GM12878 (cell line): ENCODE measurements around the gene TMTC1. TPM values are rescaled to one million over a fixed set of nuclear protein-coding genes. Genes with fewer than 3 reads are reported as not detected.
A peak's percentile ranks its signal among the peaks of the same experiment; 100 is the strongest.

Source experiments
- ATAC-seq: fragments of 200-7000 bp; cut with Tn5 transposase; 3 replicates; pipeline ENCODE4 v1.9.1; 2020; ENCODE audit warnings: mild to moderate bottlenecking, moderate library complexity
- BruUV-seq: library from RNA; stranded (reverse); fragments of 400-500 nt; replicated peaks from 2 replicates; lab custom pipeline; 2021; lab: Mats Ljungman, UMichigan
- CTCF ChIA-PET: fragments of 300-600 bp; sonication (Branson Sonifier 250); formaldehyde crosslinking; extraction: SDS; loops from one replicate; lab custom pipeline; 2021; ENCODE audit warnings: inconsistent platforms; lab: Yijun Ruan, JAX
- POLR2A ChIA-PET: fragments of 350-600 bp; formaldehyde crosslinking; extraction: SDS; loops from one replicate; lab custom pipeline; 2021; ENCODE audit warnings: inconsistent platforms; lab: Charles Lee
- RAD21 ChIA-PET: fragments of 300-600 bp; sonication (Branson Sonifier 250); formaldehyde crosslinking; loops from one replicate; lab custom pipeline; 2023; ENCODE audit warnings: antibody characterized with exemption; ENCODE audit not compliant: unreplicated experiment; lab: Charles Lee
- SMC1A ChIA-PET: fragments of 300-600 bp; sonication (Branson Sonifier 250); formaldehyde crosslinking; loops from one replicate; lab custom pipeline; 2023; ENCODE audit not compliant: unreplicated experiment, uncharacterized antibody; lab: Charles Lee
- DNase-seq: peaks from one replicate; pipeline ENCODE4 v3.0.0-alpha.2; 2011; ENCODE audit warnings: low read depth, low spot score
- FAIRE-seq: peaks from 3 replicates; lab custom pipeline; 2011; peaks lifted over from hg19 to GRCh38; lab: Jason Lieb, UNC
- H2AFZ ChIP-seq: 2 replicates; pipeline ENCODE4 v1.6.0; 2011; ENCODE audit warnings: low read depth, low read length, control low read depth; ENCODE audit not compliant: control insufficient read depth
- H3K27ac ChIP-seq: 2 replicates; pipeline ENCODE4 v1.5.1; 2011; ENCODE audit warnings: control low read depth; ENCODE audit not compliant: control insufficient read depth, insufficient read depth
- H3K27me3 ChIP-seq, 2 experiments: replicated peaks in 1 of 2; 2 replicates each; pipeline versions ENCODE4 v1.6.0 to v1.6.1; 2011; ENCODE audit warnings: low read length in 1 of 2; ENCODE audit not compliant: control insufficient read depth in 2 of 2, insufficient read depth in 2 of 2
- H3K36me3 ChIP-seq, 2 experiments: 2 replicates each; pipeline ENCODE4 v1.5.1; 2011; ENCODE audit warnings: low read length in 1 of 2; ENCODE audit not compliant: control insufficient read depth in 2 of 2, insufficient read depth in 2 of 2
- H3K4me1 ChIP-seq: 2 replicates; pipeline ENCODE4 v1.6.1; 2011; ENCODE audit warnings: mild to moderate bottlenecking, low read length, moderate library complexity, mixed read lengths; ENCODE audit not compliant: control insufficient read depth, insufficient read depth
- H3K4me2 ChIP-seq: 2 replicates; pipeline ENCODE4 v1.6.0; 2011; ENCODE audit warnings: control low read depth; ENCODE audit not compliant: control insufficient read depth, insufficient read depth
- H3K4me3 ChIP-seq: fragments of 200-600 bp; sonication (generic); 2 replicates; pipeline ENCODE4 v1.5.1; 2016
- H3K79me2 ChIP-seq: 2 replicates; pipeline ENCODE4 v1.6.0; 2011; ENCODE audit warnings: low read length; ENCODE audit not compliant: control insufficient read depth, insufficient read depth
- H3K9ac ChIP-seq: 2 replicates; pipeline ENCODE4 v1.8.0; 2011; ENCODE audit warnings: low read length, control low read depth, mixed read lengths; ENCODE audit not compliant: control insufficient read depth, insufficient read depth
- H3K9me3 ChIP-seq: replicated peaks from 3 replicates; pipeline ENCODE4 v1.5.1; 2011; ENCODE audit warnings: mild to moderate bottlenecking, low read length; ENCODE audit not compliant: control insufficient read depth, insufficient read depth
- H4K20me1 ChIP-seq: 2 replicates; pipeline ENCODE4 v1.6.0; 2011; ENCODE audit not compliant: control insufficient read depth, insufficient read depth
- ATF7 ChIP-seq: fragments of 450-650 bp; IDR thresholded peaks from 2 replicates; pipeline ENCODE4 v1.6.1; 2016; ENCODE audit warnings: low read depth, mild to moderate bottlenecking
- BMI1 ChIP-seq: fragments of 450-650 bp; IDR thresholded peaks from 2 replicates; pipeline ENCODE4 v1.6.1; 2016; ENCODE audit warnings: mild to moderate bottlenecking, moderate library complexity, borderline replicate concordance
- CBX5 ChIP-seq: sonication (generic); IDR thresholded peaks from 2 replicates; pipeline ENCODE4 v1.6.1; 2016; ENCODE audit warnings: low read depth, moderate library complexity, mild to moderate bottlenecking, inconsistent platforms
- EED ChIP-seq: sonication (generic); IDR thresholded peaks from 2 replicates; pipeline ENCODE4 v1.6.1; 2016; ENCODE audit warnings: antibody characterized with exemption, low read depth
- JUND ChIP-seq: IDR thresholded peaks from 2 replicates; pipeline ENCODE4 v1.6.1; 2012; ENCODE audit warnings: low read depth, mild to moderate bottlenecking, low read length, improper control_type of control experiment, moderate library complexity
- KDM1A ChIP-seq: fragments of 200-600 bp; sonication (generic); IDR thresholded peaks from 2 replicates; pipeline ENCODE4 v1.6.1; 2016; ENCODE audit warnings: borderline replicate concordance
- LARP7 ChIP-seq: fragments of 450-650 bp; IDR thresholded peaks from 2 replicates; pipeline ENCODE4 v1.6.1; 2017; ENCODE audit warnings: mild to moderate bottlenecking
- MYB ChIP-seq: fragments of 150-350 bp; IDR thresholded peaks from 2 replicates; pipeline ENCODE4 v1.6.1; 2014; ENCODE audit warnings: mild to moderate bottlenecking, low read depth, low read length, borderline replicate concordance
- POLR2AphosphoS5 ChIP-seq: IDR thresholded peaks from 2 replicates; pipeline ENCODE4 v1.6.1; 2011; ENCODE audit warnings: mild to moderate bottlenecking, low read length, inconsistent platforms
- POU2F2 ChIP-seq: IDR thresholded peaks from 3 replicates; pipeline ENCODE4 v1.6.1; 2011; ENCODE audit warnings: low read depth, mild to moderate bottlenecking, low read length, borderline replicate concordance
- WGBS: methylation state at CpG from one replicate; pipeline ENCODE4 v1.1.6; 2016; ENCODE audit warnings: low lambda C conversion rate; ENCODE audit not compliant: insufficient replicate concordance, insufficient coverage; ENCODE audit errors: missing lambda C conversion rate; 5-methylcytosine and 5-hydroxymethylcytosine counted together
- in situ Hi-C: fragments of 300-500 bp; cut with MboI; formaldehyde crosslinking; loops from 9 replicates; pipeline ENCODE4 v1.14.3; 2018; ENCODE audit warnings: mixed read lengths
- intact Hi-C: fragments of 100-400 bp; cut with micrococcal nuclease; formaldehyde crosslinking; loops from one replicate; pipeline ENCODE4 v1.14.2; 2022; ENCODE audit not compliant: unreplicated experiment
- polyA plus RNA-seq, 11 experiments: library from polyadenylated mRNA; depleted of rRNA in 4 of 11; unstranded in 6 of 11; stranded (reverse) in 5 of 11; fragments of >200 nt; fragmentation: Nextera tagmentation in 4 of 11; fragmentation: Illumina TruSeq in 1 of 11; extraction: Ambion mirVana in 4 of 11; extraction: Trizol in 1 of 11; gene quantifications; 1 replicate in 1 of 11; 2 replicates in 10 of 11; pipeline versions ENCODE4 v1.2.1 to v1.2.3, GENCODE V29; 2011 to 2016; ENCODE audit warnings: inconsistent platforms in 2 of 11, missing spikeins in 2 of 11, low read depth in 1 of 11
- total RNA-seq, 4 experiments: library from RNA; depleted of rRNA in 3 of 4; stranded (reverse); fragments of >200 nt in 3 of 4; fragmentation: Illumina TruSeq in 1 of 4; extraction: Trizol in 1 of 4; gene quantifications; 2 replicates each; pipeline versions ENCODE4 v1.2.1 to v1.2.3, GENCODE V29; 2013 to 2021
- TF ChIP-seq, protein P1 (sequence below): fragments of 450-650 bp; IDR thresholded peaks from 2 replicates; pipeline ENCODE4 v1.6.1; 2016; ENCODE audit warnings: mild to moderate bottlenecking
- TF ChIP-seq, protein P2 (sequence below): IDR thresholded peaks from 2 replicates; pipeline ENCODE4 v1.6.1; 2012; ENCODE audit warnings: improper control_type of control experiment, low read depth, low read length; ENCODE audit not compliant: insufficient replicate concordance
- TF ChIP-seq, protein P3 (sequence below): IDR thresholded peaks from 2 replicates; pipeline ENCODE4 v1.6.1; 2011; ENCODE audit warnings: low read depth, low read length, improper control_type of control experiment, borderline replicate concordance

Gene TMTC1
- total and polyA plus RNA-seq, 10 of the 15 experiments (the other 5 are each of a cell fraction or from before 2014, with no cell fraction given): 0.10 to 20.9 (median 0.57) TPM

DNA sequence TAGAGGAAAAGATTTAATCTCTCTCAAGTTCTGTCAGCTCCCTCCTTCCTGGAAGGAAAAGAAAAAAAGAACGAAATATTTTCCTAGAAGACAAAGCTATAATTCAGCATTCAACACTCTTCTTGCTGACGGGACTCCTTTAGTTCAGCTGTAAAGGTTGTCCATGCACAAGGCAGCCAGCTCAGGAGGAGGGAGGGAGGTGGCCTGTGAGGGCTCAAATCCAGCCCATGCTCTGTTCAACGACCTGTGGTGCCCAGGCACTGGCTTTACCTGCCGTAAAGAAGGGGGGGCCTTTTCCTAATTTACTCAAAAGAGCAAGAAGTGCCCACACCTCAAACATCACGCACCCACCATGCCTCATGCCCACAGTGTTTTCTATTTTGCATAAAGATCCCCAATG lies 109.3 kb downstream of the TMTC1 start:
- no TSS peak for BruUV-seq
- no peaks in the 10 kb centered on the region for H3K36me3 ChIP-seq
- no peaks in the 10 kb centered on the region for H3K27me3 ChIP-seq
- no peak overlapping the region for H3K4me3 ChIP-seq
- intact Hi-C loops: no loop called here
- no peaks in the 10 kb centered on the region for H4K20me1 ChIP-seq
- H3K27ac ChIP-seq: no peak overlapping the region
- TF ChIP-seq POLR2AphosphoS5 (no peak), CBX5 (no peak), EED (no peak), KDM1A (no peak), JUND (no peak), ATF7 (no peak), MYB (no peak), BMI1 (no peak), LARP7 (no peak), POU2F2 (no peak)
- TF ChIP-seq, protein P1, sequence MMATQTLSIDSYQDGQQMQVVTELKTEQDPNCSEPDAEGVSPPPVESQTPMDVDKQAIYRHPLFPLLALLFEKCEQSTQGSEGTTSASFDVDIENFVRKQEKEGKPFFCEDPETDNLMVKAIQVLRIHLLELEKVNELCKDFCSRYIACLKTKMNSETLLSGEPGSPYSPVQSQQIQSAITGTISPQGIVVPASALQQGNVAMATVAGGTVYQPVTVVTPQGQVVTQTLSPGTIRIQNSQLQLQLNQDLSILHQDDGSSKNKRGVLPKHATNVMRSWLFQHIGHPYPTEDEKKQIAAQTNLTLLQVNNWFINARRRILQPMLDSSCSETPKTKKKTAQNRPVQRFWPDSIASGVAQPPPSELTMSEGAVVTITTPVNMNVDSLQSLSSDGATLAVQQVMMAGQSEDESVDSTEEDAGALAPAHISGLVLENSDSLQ: no peak
- TF ChIP-seq, protein P2, sequence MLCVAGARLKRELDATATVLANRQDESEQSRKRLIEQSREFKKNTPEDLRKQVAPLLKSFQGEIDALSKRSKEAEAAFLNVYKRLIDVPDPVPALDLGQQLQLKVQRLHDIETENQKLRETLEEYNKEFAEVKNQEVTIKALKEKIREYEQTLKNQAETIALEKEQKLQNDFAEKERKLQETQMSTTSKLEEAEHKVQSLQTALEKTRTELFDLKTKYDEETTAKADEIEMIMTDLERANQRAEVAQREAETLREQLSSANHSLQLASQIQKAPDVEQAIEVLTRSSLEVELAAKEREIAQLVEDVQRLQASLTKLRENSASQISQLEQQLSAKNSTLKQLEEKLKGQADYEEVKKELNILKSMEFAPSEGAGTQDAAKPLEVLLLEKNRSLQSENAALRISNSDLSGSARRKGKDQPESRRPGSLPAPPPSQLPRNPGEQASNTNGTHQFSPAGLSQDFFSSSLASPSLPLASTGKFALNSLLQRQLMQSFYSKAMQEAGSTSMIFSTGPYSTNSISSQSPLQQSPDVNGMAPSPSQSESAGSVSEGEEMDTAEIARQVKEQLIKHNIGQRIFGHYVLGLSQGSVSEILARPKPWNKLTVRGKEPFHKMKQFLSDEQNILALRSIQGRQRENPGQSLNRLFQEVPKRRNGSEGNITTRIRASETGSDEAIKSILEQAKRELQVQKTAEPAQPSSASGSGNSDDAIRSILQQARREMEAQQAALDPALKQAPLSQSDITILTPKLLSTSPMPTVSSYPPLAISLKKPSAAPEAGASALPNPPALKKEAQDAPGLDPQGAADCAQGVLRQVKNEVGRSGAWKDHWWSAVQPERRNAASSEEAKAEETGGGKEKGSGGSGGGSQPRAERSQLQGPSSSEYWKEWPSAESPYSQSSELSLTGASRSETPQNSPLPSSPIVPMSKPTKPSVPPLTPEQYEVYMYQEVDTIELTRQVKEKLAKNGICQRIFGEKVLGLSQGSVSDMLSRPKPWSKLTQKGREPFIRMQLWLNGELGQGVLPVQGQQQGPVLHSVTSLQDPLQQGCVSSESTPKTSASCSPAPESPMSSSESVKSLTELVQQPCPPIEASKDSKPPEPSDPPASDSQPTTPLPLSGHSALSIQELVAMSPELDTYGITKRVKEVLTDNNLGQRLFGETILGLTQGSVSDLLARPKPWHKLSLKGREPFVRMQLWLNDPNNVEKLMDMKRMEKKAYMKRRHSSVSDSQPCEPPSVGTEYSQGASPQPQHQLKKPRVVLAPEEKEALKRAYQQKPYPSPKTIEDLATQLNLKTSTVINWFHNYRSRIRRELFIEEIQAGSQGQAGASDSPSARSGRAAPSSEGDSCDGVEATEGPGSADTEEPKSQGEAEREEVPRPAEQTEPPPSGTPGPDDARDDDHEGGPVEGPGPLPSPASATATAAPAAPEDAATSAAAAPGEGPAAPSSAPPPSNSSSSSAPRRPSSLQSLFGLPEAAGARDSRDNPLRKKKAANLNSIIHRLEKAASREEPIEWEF: no peak
- TF ChIP-seq, protein P3, sequence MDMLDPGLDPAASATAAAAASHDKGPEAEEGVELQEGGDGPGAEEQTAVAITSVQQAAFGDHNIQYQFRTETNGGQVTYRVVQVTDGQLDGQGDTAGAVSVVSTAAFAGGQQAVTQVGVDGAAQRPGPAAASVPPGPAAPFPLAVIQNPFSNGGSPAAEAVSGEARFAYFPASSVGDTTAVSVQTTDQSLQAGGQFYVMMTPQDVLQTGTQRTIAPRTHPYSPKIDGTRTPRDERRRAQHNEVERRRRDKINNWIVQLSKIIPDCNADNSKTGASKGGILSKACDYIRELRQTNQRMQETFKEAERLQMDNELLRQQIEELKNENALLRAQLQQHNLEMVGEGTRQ: no peak
- TF ChIP-seq, all 136 proteins: peak for 0
- 29% methylated on average over 5 of the region's 5 CpGs for WGBS
- no peak for FAIRE-seq
- Histone ChIP-seq H3K79me2 (no peaks in the 10 kb centered on the region), H3K4me2 (no peak overlapping the region), H3K9ac (no peak overlapping the region), H3K9me3 (no peaks in the 10 kb centered on the region), H3K4me1 (no peaks in the 10 kb centered on the region), H2AFZ (no peak overlapping the region)
- RAD21 ChIA-PET: interaction anchor here (0.6 to 2.0 kb wide), 15 partner anchors 9 to 171 kb away, joined by 3 to 9 read pairs (median 3); no protein-coding TSS in a partner anchor
- CTCF ChIA-PET: interaction anchor here (0.9 to 1.7 kb wide), 4 partner anchors 8 to 78 kb away, joined by 3 to 4 read pairs (median 3); no protein-coding TSS in a partner anchor
- no peak for DNase-seq
- in situ Hi-C loops: no loop called here
- SMC1A ChIA-PET: interaction anchor here (0.8 to 4.9 kb wide), 18 partner anchors 8 to 122 kb away, joined by 3 to 29 read pairs (median 6); no protein-coding TSS in a partner anchor
- ATAC-seq: peak; percentile 47
- POLR2A ChIA-PET: interaction anchor here (0.8 to 1.4 kb wide), 4 partner anchors 10 to 17 kb away, joined by 3 to 4 read pairs (median 3); no protein-coding TSS in a partner anchor
